ENCODE data around the gene CCDC110.

DNA sequence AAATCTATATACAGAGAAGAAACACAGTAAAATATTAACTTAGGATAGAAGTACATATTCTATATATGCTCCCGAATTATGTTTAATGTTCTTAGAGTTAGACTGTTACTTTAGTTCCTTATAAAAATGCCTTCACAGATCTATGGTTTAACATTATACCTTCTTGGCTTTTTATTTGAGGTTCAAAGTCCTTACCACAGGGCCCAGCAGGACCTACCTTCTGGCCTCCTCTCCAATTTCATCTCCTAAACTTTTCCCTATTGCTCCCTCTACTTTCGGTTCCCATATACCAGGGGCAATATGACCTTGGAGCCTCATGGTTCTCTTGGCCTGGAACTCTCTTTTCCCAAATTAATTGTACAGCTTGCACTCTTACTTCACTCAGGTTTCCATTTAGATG lies 63.1 kb downstream of the CCDC110 start:
- TF ChIP-seq, protein P1, sequence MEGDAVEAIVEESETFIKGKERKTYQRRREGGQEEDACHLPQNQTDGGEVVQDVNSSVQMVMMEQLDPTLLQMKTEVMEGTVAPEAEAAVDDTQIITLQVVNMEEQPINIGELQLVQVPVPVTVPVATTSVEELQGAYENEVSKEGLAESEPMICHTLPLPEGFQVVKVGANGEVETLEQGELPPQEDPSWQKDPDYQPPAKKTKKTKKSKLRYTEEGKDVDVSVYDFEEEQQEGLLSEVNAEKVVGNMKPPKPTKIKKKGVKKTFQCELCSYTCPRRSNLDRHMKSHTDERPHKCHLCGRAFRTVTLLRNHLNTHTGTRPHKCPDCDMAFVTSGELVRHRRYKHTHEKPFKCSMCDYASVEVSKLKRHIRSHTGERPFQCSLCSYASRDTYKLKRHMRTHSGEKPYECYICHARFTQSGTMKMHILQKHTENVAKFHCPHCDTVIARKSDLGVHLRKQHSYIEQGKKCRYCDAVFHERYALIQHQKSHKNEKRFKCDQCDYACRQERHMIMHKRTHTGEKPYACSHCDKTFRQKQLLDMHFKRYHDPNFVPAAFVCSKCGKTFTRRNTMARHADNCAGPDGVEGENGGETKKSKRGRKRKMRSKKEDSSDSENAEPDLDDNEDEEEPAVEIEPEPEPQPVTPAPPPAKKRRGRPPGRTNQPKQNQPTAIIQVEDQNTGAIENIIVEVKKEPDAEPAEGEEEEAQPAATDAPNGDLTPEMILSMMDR (IDR thresholded peaks at IDR 0.05): no peak
- no peak for TF ChIP-seq POLR2A (IDR thresholded peaks at IDR 0.05)
